Limb (tissue), 2 donors: ENCODE measurements around the gene DAW1.
"Not testable (repeated sequence)": the region's sequence is repeated elsewhere in the genome, so short reads cannot be mapped to it uniquely, and the experiment has no call there.

Experiments
- DNase-seq, 2 donors: peaks; one replicate each; pipeline ENCODE4 v3.0.0-alpha.2; 2016; ENCODE audit errors: extremely low spot score in 2 of 2

The DAW1 gene

GRCh38 chr2:227908266-227909054 is 37.0 kb downstream of the DAW1 start:
- no peak for DNase-seq

- DNase-seq: no peak
Observed at GRCh38 chr2:227914362-227914761, 42.9 kb downstream of the DAW1 start.

- DNase-seq: no peak
Observed at GRCh38 chr2:227921648-227922047, 50.2 kb downstream of the DAW1 start.

- no peak for DNase-seq
Observed at GRCh38 chr2:227932001-227932400, 60.6 kb downstream of the DAW1 start.

- DNase-seq: no peak
Observed at GRCh38 chr2:227932403-227932802, 61.0 kb downstream of the DAW1 start.

- no peak for DNase-seq
Observed at GRCh38 chr2:227933884-227934283, 62.5 kb downstream of the DAW1 start.

- DNase-seq: not testable (repeated sequence)
Observed at GRCh38 chr2:227936249-227936648, 64.8 kb downstream of the DAW1 start.

GRCh38 chr2:227939271-227940027 is 68.0 kb downstream of the DAW1 start:
- DNase-seq: peak in 1 of 2 donors; percentile 26

GRCh38 chr2:227942021-227942420 is 70.6 kb downstream of the DAW1 start:
- DNase-seq: no peak

GRCh38 chr2:227942965-227943364 is 71.5 kb downstream of the DAW1 start:
- DNase-seq: no peak

GRCh38 chr2:227960317-227960716 is 88.9 kb downstream of the DAW1 start:
- no peak for DNase-seq

- no peak for DNase-seq
Observed at GRCh38 chr2:227971619-227972230, 100.3 kb downstream of the DAW1 start.

- no peak for DNase-seq
Observed at GRCh38 chr2:227973241-227973640, 101.8 kb downstream of the DAW1 start.
